Mesothelial cell of epicardium (in vitro differentiated cells): ENCODE measurements around the gene FZD10. TPM values are rescaled to one million over a fixed set of nuclear protein-coding genes. Genes with fewer than 3 reads are reported as not detected.

Source experiments
- DNase-seq, 2 experiments: peaks; one replicate each; pipeline ENCODE4 v3.0.0; 2021; ENCODE audit warnings: low spot score in 2 of 2; ENCODE audit not compliant: unreplicated experiment in 2 of 2
- H3K27ac Mint-ChIP-seq: 2 replicates; pipeline ENCODE4 v1.8.0; 2021; ENCODE audit warnings: mixed read lengths
- H3K27me3 Mint-ChIP-seq: 2 replicates; pipeline ENCODE4 v1.8.0; 2021; ENCODE audit warnings: low read depth, mixed read lengths
- H3K36me3 Mint-ChIP-seq: 2 replicates; pipeline ENCODE4 v1.8.0; 2021; ENCODE audit warnings: mixed read lengths
- H3K4me1 Mint-ChIP-seq: 2 replicates; pipeline ENCODE4 v1.8.0; 2021; ENCODE audit warnings: mixed read lengths
- H3K4me3 Mint-ChIP-seq: 2 replicates; pipeline ENCODE4 v1.8.0; 2021; ENCODE audit warnings: mild to moderate bottlenecking, moderate library complexity, mixed read lengths
- H3K9me3 Mint-ChIP-seq: 2 replicates; pipeline ENCODE4 v1.8.0; 2021; ENCODE audit warnings: mixed read lengths
- CTCF ChIP-seq: fragments of 200-600 bp; sonication (generic); IDR thresholded peaks from one replicate; pipeline ENCODE4 v1.5.0; 2021; ENCODE audit warnings: antibody characterized with exemption; ENCODE audit not compliant: unreplicated experiment
- total RNA-seq: library from RNA; stranded (reverse); gene quantifications from 3 replicates; pipeline ENCODE4 v1.2.1, GENCODE V29; 2021

Gene FZD10
- total RNA-seq, 1 donor from 2014 or later = 2.5 TPM

GRCh38 chr12:130143136-130143535 is 19.1 kb upstream of the FZD10 start:
- TF ChIP-seq CTCF = no peak
- H3K27ac Mint-ChIP-seq = no peak overlapping the region
- H3K27me3 Mint-ChIP-seq = peaks cover 61% of the 10 kb centered on the region
- no peaks in the 10 kb centered on the region for H3K4me1 Mint-ChIP-seq
- H3K4me3 Mint-ChIP-seq = no peak overlapping the region
- DNase-seq = no peak
- H3K36me3 Mint-ChIP-seq = no peaks in the 10 kb centered on the region
- H3K9me3 Mint-ChIP-seq = no peaks in the 10 kb centered on the region

DNA sequence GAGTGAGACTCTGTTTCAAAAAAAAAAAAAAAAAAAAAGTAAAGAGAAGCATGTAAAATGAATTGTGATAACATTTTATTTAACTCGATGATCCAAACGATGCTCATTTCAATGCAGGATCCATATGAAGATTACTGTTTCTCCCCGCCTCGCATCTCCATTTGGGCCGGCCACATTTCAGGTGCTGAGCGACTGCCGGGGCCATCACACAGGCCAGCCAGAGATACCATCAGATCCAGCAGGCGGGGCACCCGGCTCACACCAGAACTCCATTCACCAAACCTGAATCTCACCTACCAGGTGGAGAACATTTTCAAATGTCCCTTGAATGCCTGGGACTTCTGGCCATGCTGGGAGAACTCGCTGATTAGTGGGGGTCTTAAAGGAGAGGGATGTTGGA is 18.0 kb upstream of the FZD10 start:
- no peak overlapping the region for H3K4me3 Mint-ChIP-seq
- peaks cover 68% of the 10 kb centered on the region for H3K27me3 Mint-ChIP-seq
- no peaks in the 10 kb centered on the region for H3K4me1 Mint-ChIP-seq
- H3K27ac Mint-ChIP-seq = no peak overlapping the region
- no peak for DNase-seq
- H3K36me3 Mint-ChIP-seq = no peaks in the 10 kb centered on the region
- H3K9me3 Mint-ChIP-seq = no peaks in the 10 kb centered on the region
- no peak for TF ChIP-seq CTCF

DNA sequence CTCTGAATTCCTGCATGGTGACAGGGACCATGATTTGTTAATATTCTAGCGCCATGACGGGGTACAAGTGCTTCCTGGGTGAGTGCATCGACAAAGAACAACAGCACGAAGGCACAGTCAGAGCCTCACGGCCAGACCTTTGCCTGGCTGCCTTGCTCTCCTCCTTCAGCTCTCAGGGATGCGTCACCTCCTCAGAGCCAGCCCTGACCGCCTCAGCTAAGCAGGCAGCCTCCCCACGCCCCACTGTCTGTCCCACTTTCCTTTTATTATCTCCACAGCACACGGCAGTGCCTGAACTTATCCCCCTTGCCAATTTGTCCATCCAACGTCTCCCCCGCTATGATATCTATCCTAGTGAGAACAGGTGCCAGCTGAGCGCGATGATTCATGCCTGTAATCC is 16.5 kb upstream of the FZD10 start:
- no peak for DNase-seq
- H3K4me1 Mint-ChIP-seq = no peaks in the 10 kb centered on the region
- H3K4me3 Mint-ChIP-seq = no peak overlapping the region
- H3K27ac Mint-ChIP-seq = no peak overlapping the region
- H3K36me3 Mint-ChIP-seq = no peaks in the 10 kb centered on the region
- no peaks in the 10 kb centered on the region for H3K9me3 Mint-ChIP-seq
- no peak for TF ChIP-seq CTCF
- peaks cover 82% of the 10 kb centered on the region for H3K27me3 Mint-ChIP-seq

DNA sequence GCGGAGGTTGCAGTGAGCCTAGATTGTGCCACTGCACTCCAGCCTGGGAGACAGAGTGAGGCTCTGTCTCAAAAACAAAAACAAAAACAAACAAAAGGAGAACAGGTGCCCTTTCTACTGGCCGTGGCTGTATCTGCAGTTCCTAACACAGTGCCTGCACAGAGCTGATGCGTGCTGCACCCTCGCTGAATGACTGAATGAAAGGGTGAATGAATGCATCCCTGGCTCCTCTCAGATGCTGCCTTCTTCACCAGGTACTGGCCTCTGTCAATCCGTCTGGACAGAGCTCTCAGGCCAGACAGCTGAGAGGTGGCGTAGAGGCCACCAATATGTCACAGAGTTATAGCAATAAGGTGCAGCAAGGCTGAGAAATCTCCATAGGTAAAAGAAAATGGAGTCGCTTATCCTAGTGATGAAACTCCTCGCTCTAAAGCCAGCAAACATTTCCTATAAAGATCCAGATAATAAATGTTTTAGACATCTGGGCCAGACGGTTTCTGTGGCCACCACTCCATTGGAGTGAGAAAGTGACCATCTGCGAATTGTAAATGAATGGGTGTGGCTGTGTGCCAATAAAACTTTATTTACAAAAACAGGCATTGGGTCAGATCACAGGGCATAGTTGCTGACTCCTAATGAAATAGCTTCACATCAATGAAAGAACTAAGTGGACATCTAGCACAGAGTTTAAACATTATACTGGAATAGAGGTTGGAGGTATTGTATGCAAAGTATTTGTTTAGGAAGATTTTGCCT is 15.9 kb upstream of the FZD10 start:
- peaks cover 88% of the 10 kb centered on the region for H3K27me3 Mint-ChIP-seq
- DNase-seq = no peak
- no peaks in the 10 kb centered on the region for H3K4me1 Mint-ChIP-seq
- no peak for TF ChIP-seq CTCF
- no peaks in the 10 kb centered on the region for H3K9me3 Mint-ChIP-seq
- H3K4me3 Mint-ChIP-seq = no peak overlapping the region
- no peak overlapping the region for H3K27ac Mint-ChIP-seq
- H3K36me3 Mint-ChIP-seq = no peaks in the 10 kb centered on the region

DNA sequence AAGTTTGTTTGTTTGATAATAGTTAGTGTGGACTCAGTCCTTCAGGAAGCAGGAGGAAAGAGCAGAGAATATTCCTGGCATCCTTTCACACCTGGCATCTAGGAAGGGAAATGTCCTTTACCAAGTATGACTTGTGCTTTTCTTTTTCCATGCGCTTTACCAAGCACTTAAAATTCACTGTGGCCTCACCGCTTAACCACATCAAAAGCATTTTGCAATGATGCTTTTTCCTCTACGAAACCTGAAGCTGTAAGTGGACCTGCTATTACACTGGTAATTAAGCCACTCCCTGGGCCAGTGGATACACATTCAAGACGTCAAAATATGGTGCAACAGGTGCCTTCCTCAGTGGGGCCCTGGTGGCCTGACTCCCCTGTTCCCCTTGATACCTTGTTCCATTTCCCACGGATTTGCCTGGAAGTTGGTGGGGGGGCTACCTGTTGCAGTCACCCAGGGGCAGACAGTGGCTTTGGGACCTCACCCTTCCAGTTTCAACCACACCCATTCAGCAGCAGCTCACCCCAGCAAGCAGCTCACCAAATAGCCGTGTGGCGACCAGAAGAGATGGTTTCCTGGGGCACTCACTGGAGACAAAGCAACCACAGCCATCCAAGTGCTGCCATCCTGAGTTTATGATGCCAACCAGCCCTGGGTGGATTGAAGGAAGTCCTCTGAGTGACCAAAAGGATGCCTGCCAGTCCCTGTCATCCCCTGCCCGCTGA is 14.2 kb upstream of the FZD10 start:
- peaks cover 90% of the 10 kb centered on the region for H3K27me3 Mint-ChIP-seq
- no peak for DNase-seq

More for the DNA sequence above, 14.2 kb upstream of the FZD10 start:
- Mint-ChIP-seq H3K27ac (no peak overlapping the region), H3K36me3 (no peaks in the 10 kb centered on the region), H3K4me1 (no peaks in the 10 kb centered on the region), H3K9me3 (no peaks in the 10 kb centered on the region), H3K4me3 (no peak overlapping the region)
- TF ChIP-seq CTCF = no peak
